CD4-positive, alpha-beta T cell treated with Interleukin-21 for 1 hour (primary cell): Measurements from ENCODE around the gene HDAC2.

ENCODE experiments used
- DNase-seq: peaks from one replicate; pipeline ENCODE4 v3.0.0-alpha.2; 2020

HDAC2 gene

DNA sequence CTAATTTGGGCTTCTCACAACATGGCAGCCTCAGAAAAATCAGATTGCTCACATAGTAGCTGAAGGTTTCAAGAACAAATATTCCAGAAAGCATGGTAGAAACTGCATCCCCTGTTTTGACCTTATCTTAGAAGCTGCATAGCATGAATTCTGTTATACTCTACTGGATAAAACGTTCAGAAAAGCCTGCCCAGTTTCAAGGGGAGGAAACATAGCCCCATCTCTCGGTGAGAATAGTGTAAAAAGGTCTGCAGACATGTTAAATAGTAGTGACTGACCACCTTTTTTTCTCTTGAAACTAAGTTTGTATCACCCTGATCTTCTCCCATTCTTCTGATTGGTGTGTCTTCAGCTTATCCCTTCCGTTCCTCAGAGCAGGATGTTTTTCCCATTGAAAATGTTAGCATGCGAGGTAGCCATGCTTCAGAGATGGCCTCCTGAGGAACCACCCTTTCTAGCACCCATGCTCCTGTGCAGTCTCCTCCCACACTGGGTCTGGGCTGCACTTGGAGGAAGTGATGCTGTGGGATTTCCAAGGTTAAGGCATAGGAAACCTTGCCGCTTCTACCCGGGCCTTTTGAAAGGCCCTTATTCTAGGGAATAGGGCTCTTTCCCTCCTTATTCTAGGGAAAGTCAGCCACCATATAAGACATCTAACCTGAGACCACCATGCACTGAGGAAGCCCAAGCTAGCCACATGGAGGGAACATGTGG is 63.7 kb downstream of the HDAC2 start:
- DNase-seq: no peak

- DNase-seq: no peak
Observed at GRCh38 chr6:113903666-113904330, 67.2 kb downstream of the HDAC2 start.

- DNase-seq: no peak
Observed at GRCh38 chr6:113901482-113901881, 69.5 kb downstream of the HDAC2 start.

DNA sequence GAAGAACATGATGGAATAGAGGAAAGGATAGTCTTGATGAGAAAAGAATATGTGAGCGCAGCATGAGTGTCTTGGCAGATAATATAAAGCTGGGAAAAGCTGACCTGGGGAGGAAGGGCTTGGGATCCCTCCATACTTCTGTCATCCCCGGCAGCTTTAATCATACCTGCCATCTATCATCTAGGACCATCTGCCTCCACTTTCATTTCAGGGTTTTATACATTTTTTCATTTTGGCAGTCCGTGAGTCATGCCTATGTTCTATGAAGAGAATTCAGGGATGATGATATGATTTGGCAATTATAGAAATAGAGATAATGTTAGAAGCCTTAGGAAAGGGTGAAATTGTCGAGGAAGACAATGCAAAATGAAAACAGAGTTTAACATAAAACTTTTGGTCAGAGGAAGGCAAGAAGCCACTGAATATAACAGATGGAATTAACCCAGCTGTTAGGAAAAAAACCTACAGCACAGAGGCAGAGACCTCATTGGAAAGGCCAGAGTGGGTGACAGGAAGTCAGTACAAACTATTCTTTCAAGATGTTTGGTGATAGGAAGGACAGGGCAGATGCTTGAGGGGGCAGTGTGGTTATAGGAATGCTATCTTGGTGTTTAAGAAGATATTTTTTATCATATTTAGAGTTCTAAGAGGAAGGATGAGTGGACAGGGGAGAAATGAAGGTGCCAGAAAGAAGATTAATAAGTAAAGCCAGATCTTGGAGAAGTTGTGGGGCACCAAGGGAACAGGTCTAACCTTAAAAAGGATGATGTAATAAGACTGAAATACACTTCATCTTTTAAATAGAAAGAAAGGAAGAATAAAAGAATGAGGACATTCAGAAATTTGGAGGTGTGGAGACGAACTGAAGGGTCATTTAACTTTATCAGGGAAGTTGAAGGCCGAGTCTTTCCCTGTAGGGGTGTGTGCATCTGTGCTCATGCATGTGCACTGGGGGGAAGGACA is 76.0 kb downstream of the HDAC2 start:
- no peak for DNase-seq

DNA sequence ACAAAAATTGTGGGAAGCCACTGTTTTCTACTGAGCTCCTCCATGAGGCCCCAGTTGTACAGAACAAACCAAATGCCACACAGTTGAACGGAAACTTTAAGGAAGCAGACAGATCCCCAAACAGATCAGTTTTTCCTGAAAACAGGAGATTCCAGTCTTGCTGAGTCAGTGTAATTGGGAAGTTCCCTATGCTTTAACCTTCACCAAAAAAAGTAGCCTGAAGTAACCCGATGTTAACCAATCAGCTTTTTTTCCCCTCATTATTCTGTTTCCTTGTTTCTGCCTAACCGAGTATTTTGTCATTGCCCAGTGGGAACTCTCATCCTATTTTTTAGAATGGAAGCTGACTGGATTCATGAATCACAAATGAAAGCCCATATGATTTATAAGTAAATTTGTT is 77.1 kb downstream of the HDAC2 start:
- no peak for DNase-seq

DNA sequence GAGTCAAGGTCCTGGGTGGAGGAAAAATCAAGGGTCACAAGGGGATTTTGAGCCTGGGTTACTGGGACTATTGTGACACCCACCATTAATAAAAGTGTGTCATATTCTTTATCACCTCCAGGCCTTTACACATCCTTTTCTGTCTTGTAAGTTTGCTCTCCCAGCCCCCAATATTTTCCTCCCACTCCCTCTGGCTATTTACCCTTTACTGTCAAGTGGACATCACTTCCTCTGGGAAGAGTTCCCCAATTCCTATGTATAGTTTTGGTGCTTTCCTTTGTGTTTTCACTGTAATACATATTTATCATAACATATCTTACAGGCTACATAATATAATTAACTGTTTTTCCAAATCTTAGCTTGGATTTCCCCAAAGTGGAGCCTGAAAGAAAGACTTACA is 77.5 kb downstream of the HDAC2 start:
- DNase-seq: no peak

GRCh38 chr6:113888956-113889630 is 81.9 kb downstream of the HDAC2 start:
- DNase-seq: no peak

DNA sequence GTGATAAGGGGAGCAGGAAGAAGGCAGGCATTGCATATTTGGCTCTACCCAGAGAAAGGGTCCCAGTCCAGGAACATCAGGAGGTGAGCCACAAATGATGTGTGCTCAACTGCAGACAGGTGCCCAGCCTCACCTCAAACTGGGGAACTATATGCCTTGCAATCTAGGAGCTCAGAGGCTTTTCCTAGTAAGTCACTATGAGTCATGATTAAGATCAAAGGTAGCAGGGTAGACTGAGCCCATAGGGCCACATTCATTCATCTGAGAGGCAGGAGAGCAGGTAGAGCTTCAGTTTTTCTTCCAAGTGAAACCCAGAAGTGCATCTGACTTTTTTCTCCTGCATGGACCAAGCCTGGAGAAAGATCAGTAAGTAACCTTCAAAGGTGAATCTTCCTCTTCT is 82.5 kb downstream of the HDAC2 start:
- no peak for DNase-seq

- DNase-seq: no peak
Observed at GRCh38 chr6:113886512-113886911, 84.4 kb downstream of the HDAC2 start.

DNA sequence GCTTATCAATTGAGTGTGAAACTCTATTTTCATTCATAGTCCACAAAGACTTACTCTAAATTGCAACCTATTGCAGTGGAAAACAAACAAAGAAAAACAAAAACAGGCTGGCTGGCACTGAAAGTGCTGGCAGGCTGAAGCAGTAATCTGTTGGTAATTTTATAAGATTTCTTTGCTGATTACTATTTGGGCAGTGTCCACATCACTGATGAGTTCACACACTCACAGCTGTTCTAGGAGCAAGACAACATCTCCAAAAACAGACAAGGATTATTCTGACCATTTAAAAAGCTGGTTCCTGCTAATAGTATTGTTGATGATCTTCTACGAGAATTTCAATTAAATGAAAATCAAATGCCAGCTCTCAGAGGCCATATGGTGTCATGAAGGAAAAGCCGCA is 86.9 kb downstream of the HDAC2 start:
- DNase-seq: no peak
